Hepatic stellate cell (primary cell): ENCODE data around the gene GABARAPL2.
"Not testable (repeated sequence)": the region's sequence is repeated elsewhere in the genome, so short reads cannot be mapped to it uniquely, and the experiment has no call there.

ENCODE experiments used
- DNase-seq: peaks from one replicate; pipeline ENCODE4 v3.0.0; 2011; ENCODE audit warnings: low spot score

Gene GABARAPL2, protein sequence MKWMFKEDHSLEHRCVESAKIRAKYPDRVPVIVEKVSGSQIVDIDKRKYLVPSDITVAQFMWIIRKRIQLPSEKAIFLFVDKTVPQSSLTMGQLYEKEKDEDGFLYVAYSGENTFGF

DNA sequence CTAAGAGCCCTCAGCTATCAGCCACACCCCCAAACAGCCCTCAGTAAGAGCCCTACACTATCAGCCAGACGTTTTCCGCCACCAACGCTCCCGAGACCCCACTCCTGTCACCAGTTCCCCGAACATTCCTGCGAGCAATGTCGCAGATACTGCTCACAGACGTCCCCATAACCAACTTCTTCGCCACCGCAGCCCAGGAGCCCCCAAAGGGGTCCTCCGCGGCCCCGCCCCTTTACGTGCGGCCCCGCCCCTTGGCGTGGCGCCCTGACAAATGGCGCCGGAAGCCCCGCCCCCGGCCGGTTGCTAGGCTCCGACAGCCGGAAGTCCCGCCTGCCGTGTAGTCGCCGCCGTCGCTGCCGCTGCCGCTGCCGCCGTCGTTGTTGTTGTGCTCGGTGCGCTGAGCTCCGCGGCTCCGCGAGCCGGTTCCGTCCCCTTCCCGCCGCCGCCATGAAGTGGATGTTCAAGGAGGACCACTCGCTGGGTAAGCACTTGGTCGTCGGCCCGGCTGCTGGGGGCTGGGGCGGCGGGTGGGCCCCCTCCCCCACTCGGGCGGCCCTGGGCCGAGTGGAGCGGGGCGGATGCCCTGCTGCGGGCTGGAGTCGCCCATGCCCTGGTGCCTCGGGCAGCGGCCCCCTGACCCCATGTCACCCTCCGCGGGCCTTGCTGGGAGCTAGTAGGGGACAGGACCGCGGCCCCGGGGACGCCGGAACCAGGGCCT, at the start of gene GABARAPL2:
GABARAPL2 (plus strand) TSS at position 340 of the 718 bp plus-strand sequence; CDS start at position 448, 108 bp downstream.
- DNase-seq, result peak; percentile 77

DNA sequence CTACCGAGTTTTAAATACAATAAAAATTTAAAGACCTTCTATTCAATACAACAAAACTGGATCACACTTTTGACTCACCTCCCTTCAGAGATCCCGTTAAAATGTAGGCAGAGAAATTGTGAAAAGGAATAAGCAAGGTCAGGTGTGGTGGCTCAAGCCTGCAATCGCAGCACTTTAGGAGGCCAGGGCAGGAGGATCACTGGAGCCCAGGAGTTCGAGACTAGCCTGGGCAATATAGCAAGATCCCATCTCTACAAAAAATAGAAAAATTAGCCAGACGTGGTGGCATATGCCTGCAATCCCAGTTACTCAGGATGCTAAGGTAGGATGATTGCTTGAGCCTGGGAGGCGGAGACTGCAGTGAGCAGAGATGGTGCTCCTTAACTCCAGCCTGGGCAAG, 47.0 kb upstream of the GABARAPL2 start:
- no peak for DNase-seq

DNA sequence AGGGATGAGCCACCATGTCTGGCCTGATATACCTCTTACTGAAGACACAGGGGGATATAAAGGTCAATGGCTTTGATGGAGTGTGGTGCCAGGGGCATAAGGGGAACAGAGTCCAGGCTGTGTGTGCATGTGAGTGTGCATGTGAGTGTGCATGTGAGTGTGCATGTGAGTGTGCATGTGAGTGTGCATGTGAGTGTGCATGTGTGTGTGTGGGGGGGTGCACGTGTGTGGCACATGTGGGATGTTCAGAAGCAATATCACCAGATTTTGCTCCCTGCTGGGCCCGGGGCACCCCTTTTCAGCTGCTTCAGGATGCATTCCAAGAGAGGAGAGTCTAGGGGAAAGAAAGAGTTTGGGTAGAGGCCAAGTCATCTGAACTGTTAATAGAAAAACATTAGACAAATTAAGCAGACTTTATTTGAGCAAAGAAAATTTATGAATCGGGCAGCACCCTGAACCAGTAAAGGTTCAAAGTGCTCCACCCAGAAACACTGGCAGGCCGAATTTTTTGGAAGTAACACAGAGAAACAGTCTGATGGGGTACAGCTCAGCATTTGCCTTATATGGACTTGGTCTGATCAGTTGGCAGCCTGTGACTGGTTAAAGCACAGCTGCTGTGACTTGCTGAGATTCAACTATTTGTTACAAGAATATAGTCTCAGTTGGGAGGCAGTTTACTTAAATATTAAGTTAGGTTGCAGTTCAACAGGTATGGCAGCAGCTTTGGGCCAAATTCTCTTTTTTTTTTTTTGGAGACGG, 40.0 kb upstream of the GABARAPL2 start:
- no peak for DNase-seq

DNA sequence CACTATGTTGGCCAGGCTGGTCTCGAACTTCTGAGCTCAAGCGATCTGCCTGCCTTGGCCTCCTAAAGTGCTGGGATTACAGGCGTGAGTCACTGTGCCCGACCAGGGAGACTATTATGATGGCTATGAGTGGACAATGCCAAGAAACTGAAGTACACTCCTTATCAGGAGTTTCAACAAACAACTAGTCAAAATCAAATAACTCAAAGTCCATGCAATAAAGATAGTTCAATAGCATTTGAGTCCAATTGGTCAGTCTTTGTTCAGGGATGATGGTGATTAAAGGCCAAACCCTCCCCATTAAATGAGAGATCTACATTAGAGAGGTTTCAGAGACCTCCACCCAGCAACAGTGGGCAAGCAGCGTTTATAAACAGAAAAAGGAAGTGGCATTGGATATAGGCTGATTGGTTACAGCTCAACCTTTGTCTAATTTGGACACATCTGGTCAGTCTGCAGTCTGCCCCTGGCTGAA, 38.3 kb upstream of the GABARAPL2 start:
- DNase-seq, result no peak

DNA sequence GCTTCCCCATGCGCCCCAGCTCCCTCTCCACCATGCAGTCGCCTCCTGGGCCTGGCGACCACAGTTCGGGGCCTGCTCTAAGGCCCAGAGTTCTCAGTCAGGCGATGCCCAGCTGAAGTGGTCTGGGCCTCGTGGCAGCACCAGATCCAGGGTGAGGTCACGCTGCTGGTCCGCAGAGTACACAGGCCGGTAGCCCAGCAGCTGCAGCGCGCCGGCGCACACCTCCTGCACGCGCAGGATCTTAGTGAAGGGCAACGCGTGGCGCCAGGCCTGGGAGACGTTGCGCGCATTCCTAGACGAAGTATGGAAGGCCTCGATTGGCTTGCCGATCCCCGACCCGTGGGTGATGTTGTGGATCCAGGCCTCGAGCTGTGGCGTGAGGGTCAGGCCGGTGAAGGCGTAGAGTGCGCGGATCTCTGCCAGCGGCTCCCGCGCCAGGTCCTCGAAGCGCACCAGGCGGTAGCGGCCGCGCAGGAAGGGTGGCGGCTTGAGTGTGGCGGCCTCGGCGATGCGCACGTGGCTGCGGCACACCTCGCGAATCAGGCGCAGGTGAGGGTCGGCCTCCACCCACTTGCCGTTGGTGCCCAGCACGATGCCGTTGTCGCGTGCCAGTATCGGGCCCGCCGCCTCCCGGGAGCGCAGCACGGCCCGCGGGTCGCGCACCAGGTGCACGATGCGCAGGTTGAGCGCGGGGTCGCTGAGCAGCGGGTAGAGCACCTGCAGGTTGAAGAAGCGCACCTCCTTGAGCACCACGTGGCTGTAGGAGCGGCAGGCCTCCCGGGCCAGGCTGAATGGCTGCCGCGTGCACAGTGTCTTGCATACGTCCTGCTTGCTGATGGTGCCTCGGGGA, 36.9 kb upstream of the GABARAPL2 start:
- no peak for DNase-seq

DNA sequence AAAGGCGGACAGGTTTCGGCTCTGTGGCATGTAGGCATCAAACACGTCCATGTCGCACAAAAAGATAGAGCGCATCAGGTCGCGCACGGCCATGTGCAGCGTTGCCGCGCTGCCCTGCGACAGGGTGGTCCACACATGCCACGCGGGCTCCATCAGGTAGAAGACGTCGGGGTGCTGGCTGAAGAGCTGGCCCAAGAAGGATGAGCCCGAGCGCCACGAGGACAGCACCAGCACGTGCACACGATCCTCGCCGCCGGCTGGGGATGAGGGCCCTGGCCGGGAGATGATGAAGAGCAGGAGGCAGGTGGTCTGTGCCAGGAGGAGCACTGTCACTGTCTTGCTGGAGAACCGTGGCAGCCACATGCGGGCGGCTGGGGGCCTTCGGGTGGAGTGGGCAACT, 36.2 kb upstream of the GABARAPL2 start:
- no peak for DNase-seq

DNA sequence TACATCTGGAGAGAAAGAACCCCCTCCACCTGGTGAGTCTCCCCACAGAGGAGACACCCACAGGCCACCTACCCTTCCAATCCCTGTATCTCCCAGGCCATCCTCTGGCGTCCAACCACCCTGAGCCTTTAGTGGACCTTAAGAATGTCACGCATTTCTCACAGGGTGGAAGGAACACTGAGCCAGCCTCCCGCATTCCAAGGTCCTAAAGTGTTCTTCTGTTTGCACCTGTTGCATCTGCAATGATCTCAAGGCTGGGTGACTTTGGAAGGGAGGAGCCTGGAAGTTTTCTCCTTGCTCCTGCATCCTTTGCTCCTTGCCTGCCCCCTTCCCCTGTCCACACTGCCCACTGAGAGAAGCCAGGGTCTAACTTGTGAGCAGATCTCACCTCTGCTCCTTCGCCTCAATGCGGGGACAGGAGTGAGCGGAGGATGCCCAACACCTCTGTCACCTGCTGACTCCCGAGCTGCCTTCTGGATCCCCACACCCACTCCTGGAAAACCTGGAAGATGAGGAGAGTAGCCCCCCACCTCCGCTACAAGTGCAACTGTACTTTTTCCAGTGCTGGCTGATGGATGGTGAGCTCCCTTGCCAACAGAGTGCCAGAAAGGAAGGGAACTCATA, 33.9 kb upstream of the GABARAPL2 start:
- DNase-seq, result no peak

DNA sequence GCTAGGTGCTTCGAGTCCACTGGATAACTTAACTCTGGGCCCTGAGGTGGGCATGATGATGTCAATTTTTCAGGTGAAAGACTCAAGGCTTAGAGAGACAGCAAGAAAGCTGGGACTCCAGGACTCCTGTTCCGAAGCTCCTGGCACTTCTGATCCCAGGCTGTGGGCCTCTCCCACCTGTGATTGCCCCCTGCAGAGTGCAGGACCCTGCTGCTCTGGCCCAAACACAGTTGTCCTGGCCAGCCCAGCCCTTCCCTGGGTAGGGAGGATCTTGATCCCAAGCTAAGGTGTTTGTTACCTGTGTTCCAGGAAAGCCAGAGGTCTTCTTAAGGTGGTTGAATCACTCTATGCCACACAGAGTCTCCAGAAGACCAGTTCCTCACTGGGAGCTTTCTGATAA, 33.4 kb upstream of the GABARAPL2 start:
- no peak for DNase-seq

DNA sequence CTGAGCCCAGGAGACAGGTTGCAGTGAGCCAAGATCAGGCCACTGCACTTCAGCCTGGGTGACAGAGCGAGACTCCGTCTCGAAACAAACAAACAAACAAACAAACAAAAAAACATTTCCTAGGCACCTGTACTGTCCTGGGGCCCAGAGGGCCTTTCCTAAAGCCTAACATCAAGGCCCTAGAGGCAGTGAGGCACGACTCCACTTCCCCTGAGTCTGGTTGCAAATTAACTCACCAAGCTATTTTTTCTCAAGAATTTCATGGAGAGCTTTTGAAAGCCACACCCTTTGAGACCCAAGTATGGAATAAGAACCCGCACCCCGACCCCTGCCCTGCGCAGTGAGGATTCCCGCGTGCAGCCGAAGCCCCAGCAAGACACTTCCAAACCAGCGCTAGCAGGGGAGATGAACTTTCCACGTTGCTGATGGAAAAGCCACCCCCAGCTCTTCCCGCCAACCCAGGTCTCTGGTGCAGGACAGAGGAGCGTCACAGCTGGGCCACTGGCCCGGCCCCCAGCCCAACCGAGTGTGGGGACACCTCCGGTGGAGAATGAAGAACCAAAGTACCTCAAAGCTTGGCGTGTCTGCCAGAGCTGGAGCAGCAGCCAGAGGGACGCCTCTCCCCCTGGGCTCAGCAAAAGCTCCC, 31.5 kb upstream of the GABARAPL2 start:
- DNase-seq, result no peak

DNA sequence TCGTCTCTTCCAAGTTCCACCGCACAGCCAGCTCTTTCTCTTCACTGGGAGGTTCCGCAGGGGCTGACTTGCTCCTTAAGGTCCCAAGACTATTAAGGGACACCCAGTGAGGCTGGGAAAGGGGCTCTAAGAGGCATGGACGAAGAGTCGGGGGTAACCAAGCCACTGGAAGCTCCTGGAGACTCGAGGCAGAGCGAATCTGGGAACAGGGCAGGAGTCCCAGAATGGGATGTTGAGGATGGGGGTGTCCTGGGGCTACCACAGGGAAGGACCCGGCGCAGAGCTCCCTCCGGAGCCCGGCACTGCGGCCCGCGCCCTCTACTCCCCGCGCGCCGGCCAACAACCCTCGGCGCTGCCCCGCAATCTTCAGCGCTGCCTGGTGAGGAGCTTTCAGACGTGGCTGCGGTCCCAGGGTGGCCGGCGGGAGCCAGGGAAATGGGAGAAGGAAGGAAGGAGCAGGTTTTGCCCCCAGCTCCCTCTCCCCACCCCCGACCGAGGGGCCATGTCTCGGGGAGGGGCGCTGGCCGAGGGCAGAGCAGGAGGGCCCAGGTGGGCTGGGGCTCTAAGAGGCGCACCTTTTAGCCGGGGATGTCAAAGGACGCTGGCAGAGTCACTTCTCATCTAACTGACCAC, 30.9 kb upstream of the GABARAPL2 start:
- DNase-seq, result no peak

DNA sequence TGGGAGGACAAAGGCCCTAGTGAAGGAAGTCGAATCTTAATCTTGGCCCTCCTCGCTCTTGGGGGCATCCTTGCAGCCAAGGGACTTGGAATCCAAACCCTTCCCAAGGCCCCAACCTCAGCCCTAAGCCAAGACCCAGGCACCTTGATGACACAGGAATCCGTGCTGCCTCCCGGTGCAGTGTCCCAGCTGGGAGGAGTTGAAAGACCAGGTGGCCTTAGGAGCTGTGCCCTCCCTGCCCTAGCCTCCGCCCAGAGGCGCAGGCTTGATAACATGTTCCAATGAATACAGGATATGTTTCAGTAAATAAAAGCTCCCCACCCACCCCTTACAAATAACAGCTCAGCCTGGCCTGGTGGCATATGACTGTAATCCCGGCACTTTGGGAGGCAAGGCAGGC, 30.3 kb upstream of the GABARAPL2 start, which contains the start of gene CHST5:
CHST5 (minus strand) TSS at position 208 of the 400 bp plus-strand sequence. CDS start 5,724 bp downstream, outside the sequence.
- no peak for DNase-seq

DNA sequence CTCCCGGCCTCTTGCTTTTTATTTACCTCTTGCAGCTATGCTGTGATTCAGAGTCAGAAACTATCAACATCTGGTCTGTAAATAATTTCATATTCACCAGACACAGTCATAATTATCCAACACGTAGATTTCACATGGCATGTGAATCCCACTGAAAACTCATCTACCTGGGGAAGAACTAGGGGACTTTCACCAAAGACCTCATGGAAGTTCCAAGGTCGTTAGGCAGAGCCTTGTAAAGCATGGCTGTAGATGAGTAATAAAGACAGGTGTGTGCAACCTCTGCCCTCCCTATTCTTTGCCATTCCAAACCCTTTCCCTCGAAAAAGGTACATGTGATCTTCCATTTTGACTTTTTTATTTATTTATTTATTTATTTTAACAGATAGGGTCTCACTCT, 28.4 kb upstream of the GABARAPL2 start:
- DNase-seq, result no peak

DNA sequence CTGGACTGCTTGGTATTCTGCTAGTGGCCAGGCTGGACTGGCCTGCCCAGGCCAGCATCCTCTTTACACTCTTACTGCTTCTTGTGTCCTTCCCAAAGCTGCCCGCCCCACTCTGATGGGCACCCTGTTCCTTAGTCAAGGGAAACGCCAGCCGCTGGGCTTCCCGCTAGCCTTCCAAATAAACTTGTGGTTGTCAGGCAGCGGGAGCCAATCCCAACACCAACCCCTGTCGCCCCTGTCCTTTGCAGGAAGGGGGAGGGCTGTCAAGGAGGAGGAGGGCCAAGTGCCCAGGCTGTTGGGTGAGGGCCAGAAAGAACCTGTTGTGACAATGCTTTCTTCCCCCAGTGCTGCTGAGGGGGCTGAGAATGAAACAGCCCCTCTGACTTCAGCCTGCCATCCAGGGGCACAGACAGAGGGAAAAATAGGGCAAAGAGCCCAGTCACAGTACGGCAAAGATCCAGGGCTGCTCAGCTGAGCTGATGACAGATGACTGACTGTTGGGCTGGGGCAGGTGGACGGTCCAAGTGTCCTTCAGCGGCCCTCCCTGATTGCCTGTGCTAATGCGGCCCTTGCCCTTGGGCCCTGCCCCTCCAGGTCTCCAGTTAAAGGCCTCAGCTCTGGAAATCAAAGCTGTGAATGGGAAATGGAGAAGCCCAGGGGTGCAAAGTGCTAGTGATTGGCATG, 27.2 kb upstream of the GABARAPL2 start:
- DNase-seq, result not testable (repeated sequence)

DNA sequence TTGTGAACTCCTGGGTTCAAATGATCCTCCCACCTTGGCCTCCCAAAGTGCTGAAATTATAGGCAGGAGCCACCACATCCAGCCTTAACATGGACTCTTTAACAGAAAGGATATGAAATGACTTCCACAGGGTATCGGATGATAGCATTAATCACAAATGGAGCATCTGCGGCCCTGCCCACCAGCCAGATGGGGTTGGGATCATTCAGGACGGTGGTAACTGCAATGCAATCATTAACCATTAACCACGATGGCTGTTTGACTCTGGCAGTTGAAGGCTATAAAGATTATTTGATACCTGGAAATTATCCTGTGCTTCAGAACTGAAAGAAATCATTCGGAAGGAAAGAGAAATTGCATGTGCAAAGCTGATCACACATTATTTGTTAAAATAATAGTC, 24.9 kb upstream of the GABARAPL2 start:
- DNase-seq, result no peak

DNA sequence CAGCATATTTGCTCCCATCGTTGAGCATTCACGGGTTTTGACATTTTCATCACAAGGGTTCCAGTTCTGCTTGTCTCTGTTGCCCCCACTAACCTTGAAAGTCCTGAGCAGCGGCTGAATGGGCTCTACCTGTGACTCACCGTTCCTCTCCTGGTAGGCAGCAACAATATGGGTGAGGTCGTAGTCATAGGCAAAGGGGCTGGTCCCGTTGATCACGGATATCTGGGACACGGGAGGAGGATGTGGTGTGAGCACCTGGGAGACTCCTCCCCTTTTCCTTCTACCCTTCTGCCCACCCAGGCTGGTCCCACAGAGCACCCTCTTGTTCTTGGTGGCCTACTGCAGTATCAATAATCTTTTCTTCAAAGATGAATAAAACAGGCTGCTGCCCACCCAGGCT, 23.7 kb upstream of the GABARAPL2 start:
- DNase-seq, result not testable (repeated sequence)

DNA sequence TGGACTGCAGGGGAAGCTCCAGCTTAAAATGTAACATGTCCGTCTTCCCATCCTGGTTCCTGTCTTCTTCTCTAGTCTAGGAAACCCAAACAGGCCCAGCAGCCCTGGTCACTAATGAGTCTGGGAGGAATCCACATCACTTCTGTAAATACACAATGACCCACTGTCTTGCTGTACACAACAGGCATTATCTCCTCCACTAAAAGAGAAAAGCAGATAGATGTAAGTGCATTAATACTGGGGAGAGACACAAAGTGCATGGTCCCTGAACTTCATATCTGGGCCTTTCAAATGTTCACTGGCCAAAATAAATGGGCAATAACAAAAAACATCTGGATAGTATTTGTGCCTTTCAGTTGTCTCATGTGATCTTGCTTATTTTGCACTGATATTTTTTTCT, 20.3 kb upstream of the GABARAPL2 start:
- DNase-seq, result not testable (repeated sequence)

DNA sequence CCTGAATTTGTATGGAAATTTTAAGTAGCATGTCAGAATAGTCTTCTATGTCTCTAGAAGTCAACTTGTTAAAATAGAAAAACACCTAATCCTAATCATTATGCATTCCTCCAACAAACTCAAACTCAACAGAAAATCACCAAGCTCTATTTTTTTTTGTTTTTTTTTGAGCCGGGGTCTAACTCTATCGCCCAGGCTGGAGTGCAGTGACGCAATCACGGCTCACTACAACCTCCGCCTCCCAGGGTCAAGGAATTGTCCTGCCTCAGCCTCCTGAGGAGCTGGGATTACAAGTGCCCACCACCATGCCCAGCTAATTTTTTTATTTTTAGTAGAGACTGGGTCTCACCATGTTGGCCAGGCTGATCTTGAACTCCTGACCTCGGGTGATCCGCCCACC, 19.9 kb upstream of the GABARAPL2 start:
- no peak for DNase-seq

DNA sequence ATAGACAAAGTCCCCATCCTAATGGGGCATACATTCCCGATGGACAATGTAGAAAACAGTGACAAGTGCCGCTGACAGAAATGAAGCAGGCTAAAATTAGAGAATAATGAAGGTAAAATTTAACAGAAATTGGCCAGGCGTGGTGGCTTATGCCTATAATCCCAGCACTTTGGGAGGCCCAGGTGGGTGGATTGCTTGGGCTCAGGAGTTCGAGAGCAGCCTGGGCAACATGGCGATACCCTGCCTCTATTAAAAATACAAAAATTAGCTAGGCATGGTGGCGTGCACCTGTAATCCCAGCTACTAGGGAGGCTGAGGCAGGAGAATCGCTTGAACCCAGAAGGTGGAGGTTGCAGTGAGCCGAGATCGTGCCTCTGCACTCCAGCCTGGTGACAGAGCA, 17.7 kb upstream of the GABARAPL2 start:
- DNase-seq, result not testable (repeated sequence)

DNA sequence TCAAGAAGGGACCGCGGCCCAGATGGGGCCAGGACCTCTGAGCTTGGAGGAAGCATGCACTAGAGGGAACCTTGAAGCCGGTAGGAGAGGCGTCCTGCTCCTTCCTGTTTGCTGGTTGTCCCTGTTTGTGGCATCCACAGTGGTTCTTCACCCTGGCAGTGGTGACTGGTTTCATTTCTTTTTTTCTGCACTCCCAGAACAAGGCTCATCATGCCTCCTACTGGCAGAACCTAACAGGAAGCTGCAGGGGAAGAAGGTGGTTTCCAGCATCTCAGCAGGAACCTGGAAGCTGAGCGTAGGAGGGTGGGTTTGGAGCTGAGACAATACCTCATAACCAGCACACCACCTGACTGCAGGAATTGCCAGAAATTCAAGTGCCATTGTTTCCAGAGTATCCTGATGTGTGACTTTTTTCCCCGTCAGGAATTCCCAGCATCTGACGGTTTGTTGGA, 15.9 kb upstream of the GABARAPL2 start:
- peak; percentile 27 for DNase-seq

DNA sequence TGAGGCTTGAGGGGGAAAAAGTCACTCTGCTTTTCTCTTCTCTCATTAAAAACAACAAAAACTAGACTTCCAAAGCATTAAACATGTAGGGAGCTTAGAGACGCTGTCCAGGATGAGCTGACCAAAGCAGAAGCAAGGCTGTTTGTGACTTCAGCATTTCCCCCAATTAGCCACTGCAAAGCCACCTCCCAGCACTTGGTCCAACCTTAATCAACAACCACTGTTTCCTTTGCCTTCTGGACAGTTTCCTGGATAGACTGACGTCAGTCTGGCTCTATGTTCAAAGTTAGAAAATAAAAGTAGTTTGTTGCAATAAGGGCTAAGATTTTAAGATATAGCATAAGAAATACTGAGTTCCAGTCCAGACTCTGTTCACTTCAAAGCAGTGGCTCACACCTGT, 13.2 kb upstream of the GABARAPL2 start:
- no peak for DNase-seq
